GM21737 (cell line): ENCODE measurements around the gene GSTM3.

Experiments
- ATAC-seq: cut with Tn5 transposase; IDR thresholded peaks from one replicate; pipeline ENCODE4 v1.9.1; 2021; ENCODE audit warnings: mild to moderate bottlenecking, moderate library complexity; ENCODE audit not compliant: unreplicated experiment

GSTM3 gene

GRCh38 chr1:109740615-109741373, at the start of gene GSTM3:
GSTM3 (minus strand) TSS chr1:109741038; CDS start chr1:109740287, 751 bp downstream.
- ATAC-seq: no peak

DNA sequence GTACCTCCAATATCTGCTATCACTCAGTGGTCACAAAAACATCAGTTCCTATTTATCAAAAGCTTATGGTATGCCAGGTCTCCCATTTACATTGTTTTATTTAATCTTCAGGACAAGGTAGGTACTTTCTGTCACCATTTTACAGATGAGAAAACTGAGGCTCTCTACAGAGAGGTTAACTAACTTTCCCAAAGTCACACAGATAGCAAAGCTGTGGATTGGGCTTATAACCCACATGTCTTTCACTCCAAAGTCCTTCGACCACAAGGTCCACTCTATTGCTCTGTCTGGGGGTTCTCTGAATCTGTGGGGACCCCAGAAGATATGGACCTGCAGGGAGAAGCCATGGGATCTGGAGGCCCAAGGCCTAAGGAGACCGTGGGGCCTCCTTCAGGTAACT, 49.5 kb upstream of the GSTM3 start:
- no peak for ATAC-seq

GRCh38 chr1:109789551-109790180, 48.8 kb upstream of the GSTM3 start:
- ATAC-seq: no peak

GRCh38 chr1:109788695-109789521, 48.1 kb upstream of the GSTM3 start:
- ATAC-seq: no peak

DNA sequence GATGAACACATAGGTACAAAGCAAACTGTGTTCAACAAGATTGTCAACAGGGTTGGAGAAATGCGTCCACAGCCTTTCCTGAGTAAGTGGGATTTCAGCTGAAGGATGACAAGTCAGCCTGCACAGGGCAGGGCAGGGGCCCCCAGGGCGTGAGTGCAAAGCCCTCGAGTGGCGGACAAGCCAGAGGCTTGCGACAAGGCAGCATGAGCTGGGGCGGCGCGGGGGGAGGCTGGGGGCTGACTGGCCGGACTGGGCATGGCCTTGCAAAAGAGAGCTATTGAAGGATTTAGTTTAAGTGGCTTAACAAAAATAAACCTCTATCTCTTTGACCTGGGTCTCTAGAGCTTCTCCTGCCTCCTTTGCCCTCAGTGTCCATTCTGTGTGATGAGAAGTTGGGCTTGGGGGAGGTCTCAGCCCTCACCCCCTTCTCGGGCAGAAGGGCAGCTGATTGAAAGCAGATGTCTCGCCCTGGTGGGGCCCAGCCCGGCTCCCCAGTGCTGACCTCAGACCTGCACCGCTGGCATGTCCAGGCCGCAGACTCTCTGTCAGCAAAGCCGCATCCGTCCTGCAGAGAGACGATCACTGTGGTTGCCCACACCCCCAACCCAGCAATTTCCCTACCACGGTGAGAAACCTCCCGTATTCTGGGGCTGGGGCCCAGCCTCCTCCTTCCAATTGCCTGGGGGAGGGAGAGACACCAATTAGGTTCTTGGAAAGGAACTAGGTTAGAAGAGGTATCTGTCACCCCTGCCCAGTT, 47.2 kb upstream of the GSTM3 start:
- ATAC-seq: no peak

GRCh38 chr1:109787211-109787844, 46.5 kb upstream of the GSTM3 start:
- no peak for ATAC-seq

- no peak for ATAC-seq
Measured at GRCh38 chr1:109786531-109787021, 45.7 kb upstream of the GSTM3 start.

DNA sequence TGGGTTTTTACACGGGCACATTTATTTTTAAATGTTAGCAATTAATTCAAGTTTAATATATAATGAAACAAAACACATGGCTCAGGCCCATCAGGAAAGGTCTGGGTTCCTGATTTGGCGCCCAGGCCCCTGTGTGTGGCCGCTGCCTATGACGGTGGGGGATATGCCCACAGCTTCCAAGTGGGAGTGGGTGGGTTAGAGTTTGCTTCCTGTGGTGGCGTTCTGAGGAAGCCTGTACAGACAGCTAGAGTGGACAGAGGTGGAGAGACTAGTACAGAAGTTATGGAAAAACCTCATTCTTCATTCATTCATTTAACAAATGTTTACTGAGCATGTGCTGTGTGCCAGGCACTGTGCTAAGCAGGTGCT, 45.3 kb upstream of the GSTM3 start:
- no peak for ATAC-seq

DNA sequence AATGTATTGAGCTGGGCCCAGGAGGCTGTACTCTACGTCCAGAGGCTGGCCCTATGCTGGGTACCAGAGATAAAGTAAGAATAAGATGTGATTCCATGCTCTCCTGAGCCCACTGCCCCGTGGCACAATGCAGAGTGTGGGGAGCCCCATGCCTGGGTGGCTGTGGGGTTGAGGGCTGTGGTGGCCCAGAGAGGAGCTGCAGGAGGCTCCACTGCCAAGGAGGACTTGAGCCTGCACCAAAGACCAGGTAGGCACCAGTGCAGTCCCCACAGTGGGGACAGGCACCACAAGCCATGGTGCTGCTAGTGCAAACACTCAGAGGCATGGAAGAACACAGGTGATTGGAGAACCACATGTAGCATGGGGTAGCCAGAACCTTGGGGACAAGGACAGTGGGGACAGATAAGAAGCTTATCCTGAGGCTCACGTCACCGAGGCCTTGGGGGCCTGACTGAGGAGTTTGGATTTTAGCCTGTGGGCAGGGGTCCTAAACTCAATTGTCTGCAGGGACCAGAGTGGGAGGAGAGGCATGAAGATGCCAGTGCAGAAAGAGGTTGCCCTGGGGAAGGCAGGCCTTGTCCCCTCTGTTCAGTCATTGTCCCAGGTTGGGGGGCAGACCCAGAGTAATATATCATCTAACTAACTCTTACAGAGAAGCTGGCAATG, 44.7 kb upstream of the GSTM3 start:
- ATAC-seq: no peak

DNA sequence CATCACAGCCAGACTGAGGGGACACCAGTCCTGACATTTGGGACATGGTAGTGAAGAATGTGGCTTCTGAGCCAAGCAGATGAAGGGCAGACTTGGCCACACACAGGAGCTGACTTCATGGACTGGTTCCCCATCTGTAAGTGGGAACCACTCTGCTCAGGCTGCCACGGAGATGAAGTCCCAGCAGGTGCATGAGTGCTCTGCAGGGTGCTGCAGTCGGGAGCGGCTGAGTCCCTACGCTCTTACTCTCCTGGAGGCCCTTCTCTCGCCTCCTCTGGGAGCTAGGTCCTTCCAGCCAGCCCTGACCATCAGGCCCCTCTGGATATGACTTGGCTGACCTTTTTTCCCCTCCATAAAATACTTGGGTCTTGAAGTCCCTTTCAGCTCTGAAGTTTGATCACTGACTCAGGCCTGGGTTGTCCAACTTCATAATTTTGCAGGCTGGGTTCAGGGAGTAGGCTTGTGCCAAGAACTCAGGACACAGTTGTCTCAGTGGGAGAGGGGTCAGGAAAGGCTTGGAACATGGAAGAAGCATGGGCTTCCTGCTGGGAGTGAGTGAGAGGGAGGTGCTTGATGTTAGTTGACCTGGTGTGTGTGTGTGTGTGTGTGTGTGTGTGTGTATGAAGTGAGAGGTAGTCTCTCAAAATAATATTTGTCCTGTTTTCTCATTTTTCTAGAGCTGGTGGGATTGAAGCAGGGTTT, 43.9 kb upstream of the GSTM3 start:
- no peak for ATAC-seq

- ATAC-seq: no peak
Measured at GRCh38 chr1:109783436-109783835, 42.6 kb upstream of the GSTM3 start.

GRCh38 chr1:109782927-109783326, 42.1 kb upstream of the GSTM3 start:
- ATAC-seq: no peak

DNA sequence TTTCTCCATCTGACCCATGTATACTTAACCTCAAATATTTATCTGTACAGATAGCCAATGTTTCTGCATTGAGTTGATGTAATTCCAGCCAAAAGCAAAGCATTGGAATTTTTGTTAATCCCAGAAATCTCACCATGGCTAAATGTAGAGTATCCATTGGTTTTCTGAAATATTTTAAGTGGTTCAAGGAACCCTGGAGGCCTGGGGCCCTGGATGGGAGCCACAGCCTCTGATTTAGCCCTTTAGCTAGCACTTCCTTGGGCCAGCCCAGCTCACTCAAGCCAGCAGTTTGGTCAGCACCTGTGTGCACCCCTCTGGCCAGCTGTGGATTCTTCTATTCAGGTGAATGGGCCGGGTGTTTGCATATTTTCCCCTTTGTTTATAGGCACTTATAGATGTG, 41.7 kb upstream of the GSTM3 start:
- no peak for ATAC-seq

- no peak for ATAC-seq
Measured at GRCh38 chr1:109781806-109782205, 41.0 kb upstream of the GSTM3 start.

DNA sequence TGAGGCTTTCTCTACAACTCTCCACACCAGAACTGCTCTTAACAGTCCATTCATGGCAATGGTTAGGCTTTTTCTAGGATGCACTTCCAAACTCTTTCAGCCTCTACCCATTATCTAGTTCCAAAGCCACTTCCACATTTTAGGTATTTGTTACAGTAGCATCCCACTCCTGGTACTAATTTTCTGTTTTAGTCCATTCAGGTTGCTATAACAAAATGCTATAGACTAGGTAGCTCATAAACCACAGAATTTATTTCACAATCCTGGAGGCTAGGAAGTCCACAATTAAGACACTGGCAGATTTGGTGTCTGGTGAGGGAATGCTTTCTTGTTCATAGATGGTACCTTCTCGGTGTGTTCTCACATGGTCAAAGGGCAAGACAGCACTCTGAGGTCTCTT, 40.1 kb upstream of the GSTM3 start:
- ATAC-seq: no peak

- ATAC-seq: no peak
Measured at GRCh38 chr1:109777980-109778625, 37.3 kb upstream of the GSTM3 start.

- no peak for ATAC-seq
Measured at GRCh38 chr1:109777436-109777835, 36.6 kb upstream of the GSTM3 start.

DNA sequence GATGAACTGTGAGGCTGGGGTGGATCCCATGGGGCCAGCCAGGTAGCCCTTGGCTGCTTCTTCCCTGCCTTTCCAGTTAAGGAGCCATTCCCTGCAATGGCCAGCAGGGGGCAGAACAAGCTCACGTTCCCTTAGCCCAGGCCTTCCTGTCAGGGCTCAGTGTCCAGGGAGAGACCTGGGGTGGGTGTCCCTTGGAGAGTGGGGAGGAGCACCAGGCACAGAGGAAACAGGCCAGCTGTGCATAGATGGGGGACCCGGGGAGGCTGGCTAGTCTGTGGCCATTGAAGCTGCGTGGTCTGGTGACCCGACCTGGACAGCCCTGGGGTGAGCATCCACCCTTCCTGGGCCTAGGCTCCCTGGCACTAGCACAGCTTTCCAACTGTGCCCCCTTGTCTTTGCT, 36.1 kb upstream of the GSTM3 start:
- ATAC-seq: peak; percentile 53
